Superior temporal gyrus (tissue), 1 donor: ENCODE results near the gene SPRED3.
A peak's percentile ranks its signal among the peaks of the same experiment; 100 is the strongest.

Experiments
- DNase-seq: peaks from one replicate; pipeline ENCODE4 v3.0.0-alpha.2; 2016; ENCODE audit errors: extremely low spot score

Gene SPRED3

GRCh38 chr19:38371081-38371480, 17.4 kb upstream of the SPRED3 start:
- no peak for DNase-seq

GRCh38 chr19:38373907-38374331, 14.6 kb upstream of the SPRED3 start:
- DNase-seq, result no peak

GRCh38 chr19:38374332-38375097, 14.0 kb upstream of the SPRED3 start, which contains the start of gene PSMD8:
PSMD8 (plus strand) TSS chr19:38374571; CDS start chr19:38374602, 31 bp downstream.
- DNase-seq, result peak; percentile 100

GRCh38 chr19:38375098-38375493, 13.4 kb upstream of the SPRED3 start:
- DNase-seq, result no peak

- DNase-seq, result no peak
Measured at GRCh38 chr19:38375748-38376147, 12.7 kb upstream of the SPRED3 start.

- DNase-seq, result no peak
Measured at GRCh38 chr19:38376576-38376975, 11.9 kb upstream of the SPRED3 start.

- no peak for DNase-seq
Measured at GRCh38 chr19:38377052-38377451, 11.4 kb upstream of the SPRED3 start.

GRCh38 chr19:38378866-38379265, 9.6 kb upstream of the SPRED3 start:
- DNase-seq, result no peak

GRCh38 chr19:38381138-38381537, 7.4 kb upstream of the SPRED3 start:
- no peak for DNase-seq

GRCh38 chr19:38383184-38383583, 5.3 kb upstream of the SPRED3 start:
- no peak for DNase-seq

GRCh38 chr19:38383743-38384142, 4.8 kb upstream of the SPRED3 start:
- no peak for DNase-seq

- DNase-seq, result no peak
Measured at GRCh38 chr19:38384209-38385027, 4.1 kb upstream of the SPRED3 start.

- no peak for DNase-seq
Measured at GRCh38 chr19:38385057-38385803, 3.3 kb upstream of the SPRED3 start.

GRCh38 chr19:38385804-38386257, 2.7 kb upstream of the SPRED3 start:
- no peak for DNase-seq

- no peak for DNase-seq
Measured at GRCh38 chr19:38386300-38386970, 2.1 kb upstream of the SPRED3 start.

- DNase-seq, result no peak
Measured at GRCh38 chr19:38386971-38387549, 1.4 kb upstream of the SPRED3 start.

GRCh38 chr19:38387550-38388348, 748 bp upstream of the SPRED3 start, which contains the start of gene GGN:
GGN (minus strand) TSS chr19:38388034; CDS start chr19:38387261, 773 bp downstream.
- peak; percentile 62 for DNase-seq

GRCh38 chr19:38389101-38389925, 816 bp downstream of the SPRED3 start:
- DNase-seq, result no peak
